Stimulated activated naive CD4-positive, alpha-beta T cell treated with Interleukin-2 at 50 U/mL for 16 hours (primary cell): ENCODE results near the gene POLE2.
"Not testable (repeated sequence)": the region's sequence is repeated elsewhere in the genome, so short reads cannot be mapped to it uniquely, and the experiment has no call there.

Experiments
- DNase-seq: peaks from one replicate; lab custom pipeline; 2025; lab: John Stamatoyannopoulos, UW

The POLE2 gene, protein sequence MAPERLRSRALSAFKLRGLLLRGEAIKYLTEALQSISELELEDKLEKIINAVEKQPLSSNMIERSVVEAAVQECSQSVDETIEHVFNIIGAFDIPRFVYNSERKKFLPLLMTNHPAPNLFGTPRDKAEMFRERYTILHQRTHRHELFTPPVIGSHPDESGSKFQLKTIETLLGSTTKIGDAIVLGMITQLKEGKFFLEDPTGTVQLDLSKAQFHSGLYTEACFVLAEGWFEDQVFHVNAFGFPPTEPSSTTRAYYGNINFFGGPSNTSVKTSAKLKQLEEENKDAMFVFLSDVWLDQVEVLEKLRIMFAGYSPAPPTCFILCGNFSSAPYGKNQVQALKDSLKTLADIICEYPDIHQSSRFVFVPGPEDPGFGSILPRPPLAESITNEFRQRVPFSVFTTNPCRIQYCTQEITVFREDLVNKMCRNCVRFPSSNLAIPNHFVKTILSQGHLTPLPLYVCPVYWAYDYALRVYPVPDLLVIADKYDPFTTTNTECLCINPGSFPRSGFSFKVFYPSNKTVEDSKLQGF

DNA sequence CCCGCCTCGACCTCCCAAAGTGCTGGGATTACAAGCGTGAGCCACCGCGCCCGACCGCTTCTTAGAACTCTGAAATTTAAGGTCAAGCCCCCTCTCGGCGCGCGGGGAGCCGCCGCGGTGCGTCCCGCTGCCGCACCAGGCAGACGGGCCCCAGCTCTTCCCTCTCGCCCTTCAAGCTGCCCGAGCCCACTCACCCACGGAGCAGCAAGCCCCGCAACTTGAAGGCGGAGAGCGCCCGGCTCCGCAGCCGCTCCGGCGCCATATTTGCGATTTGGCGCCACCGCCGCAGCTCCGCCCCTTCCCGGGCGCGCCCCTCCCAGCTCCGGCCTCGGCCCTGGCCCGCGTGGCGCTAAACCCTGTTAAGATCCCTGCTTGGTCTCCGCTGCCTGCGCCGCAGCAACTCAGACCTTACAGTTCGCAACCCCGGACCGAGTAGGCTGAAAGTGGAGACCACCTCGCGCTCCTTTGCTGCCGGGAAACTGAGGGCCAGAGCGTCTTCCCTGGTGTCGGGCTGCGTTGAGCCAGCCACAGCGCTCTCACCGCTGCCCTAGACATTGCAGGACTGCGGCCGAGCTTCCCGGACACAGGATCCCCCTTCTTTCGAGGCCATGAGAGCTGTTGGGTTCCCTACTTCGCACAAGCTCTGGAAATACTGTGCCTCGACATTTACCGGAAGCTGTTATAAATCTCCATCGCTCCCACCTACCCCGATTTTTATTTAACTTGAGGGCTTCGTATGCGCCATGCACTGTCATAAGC lies at the start of gene POLE2:
Gene POLE2 (minus strand): TSS at position 273 of the 759 bp plus-strand sequence. CDS start 11 bp downstream, at position 262.
- peak; percentile 72 for DNase-seq

DNA sequence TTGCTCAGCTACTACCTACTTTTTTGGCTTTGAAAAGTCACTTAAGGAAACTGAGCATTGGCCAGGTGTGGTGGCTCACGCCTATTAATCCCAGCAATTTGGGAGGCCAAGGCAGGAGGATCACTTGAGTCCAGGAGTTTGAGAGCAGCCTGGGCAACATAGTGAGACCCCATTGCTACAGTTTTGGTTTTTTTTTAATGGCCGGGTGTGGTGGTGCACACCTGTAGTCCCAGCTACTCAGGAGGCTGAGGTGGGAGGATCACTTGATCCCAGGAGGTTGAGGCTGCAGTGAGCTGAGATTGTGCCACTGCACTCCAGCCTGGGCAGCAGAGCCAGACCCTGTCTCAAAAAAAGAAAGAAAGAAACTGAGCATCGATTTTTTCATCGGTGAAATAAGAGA lies 47.7 kb upstream of the POLE2 start:
- DNase-seq = not testable (repeated sequence)

DNA sequence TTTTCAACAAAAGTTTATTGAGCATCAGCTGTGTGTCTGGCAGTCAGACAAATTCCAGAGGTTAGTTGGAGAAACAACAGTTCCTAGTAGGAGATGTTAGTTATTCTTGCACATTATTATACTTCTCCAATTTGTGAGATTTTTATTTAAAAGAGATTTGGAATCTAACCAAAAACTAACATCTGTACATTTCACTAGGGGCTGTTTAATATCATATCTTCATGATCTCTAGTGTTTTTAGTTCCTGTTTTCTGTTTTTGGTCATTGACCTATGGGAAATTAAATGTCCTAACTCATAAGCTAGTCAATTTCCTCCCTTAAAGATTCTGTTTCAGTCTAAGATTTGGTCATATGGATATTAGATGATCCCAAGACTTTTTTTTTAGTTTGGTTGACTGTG lies 45.8 kb upstream of the POLE2 start:
- no peak for DNase-seq

DNA sequence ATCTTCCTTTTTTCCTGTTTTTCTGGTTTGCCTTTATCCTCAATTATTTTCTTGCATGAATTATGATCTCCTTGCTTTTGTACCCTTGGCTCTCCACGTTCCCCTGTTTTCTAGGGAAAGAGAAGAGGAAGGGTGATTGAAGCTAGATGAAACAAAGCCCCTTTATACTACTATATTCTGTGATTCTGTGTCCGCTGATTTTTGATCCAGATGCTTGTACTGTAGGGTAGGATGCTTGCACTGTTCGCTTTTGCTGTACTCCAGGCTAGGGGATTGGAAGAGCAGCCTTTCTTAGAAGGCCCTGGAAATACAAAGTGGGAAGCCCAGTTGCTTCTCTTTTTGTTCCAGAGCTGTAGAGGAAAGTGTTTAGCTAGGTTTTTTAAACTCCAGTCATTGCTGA lies 44.9 kb upstream of the POLE2 start:
- no peak for DNase-seq

DNA sequence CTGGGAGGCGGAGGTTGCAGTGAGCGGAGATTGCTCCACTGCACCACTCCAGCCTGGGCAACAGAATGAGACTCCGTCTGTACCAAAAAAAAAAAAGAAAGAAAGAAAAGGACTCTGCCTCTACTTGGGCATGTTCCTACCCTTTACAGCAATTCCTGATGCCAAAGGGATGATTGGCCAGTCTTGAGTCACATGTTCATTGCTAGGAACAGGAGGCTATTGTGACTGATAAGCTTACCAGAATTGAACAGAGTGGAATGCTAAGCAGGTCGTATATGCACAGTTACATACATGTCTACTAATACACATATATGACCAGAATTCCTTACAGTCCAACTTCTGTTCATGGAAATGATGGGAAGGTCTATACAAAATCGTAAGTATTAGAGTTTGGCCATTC lies 39.2 kb upstream of the POLE2 start:
- DNase-seq = no peak

DNA sequence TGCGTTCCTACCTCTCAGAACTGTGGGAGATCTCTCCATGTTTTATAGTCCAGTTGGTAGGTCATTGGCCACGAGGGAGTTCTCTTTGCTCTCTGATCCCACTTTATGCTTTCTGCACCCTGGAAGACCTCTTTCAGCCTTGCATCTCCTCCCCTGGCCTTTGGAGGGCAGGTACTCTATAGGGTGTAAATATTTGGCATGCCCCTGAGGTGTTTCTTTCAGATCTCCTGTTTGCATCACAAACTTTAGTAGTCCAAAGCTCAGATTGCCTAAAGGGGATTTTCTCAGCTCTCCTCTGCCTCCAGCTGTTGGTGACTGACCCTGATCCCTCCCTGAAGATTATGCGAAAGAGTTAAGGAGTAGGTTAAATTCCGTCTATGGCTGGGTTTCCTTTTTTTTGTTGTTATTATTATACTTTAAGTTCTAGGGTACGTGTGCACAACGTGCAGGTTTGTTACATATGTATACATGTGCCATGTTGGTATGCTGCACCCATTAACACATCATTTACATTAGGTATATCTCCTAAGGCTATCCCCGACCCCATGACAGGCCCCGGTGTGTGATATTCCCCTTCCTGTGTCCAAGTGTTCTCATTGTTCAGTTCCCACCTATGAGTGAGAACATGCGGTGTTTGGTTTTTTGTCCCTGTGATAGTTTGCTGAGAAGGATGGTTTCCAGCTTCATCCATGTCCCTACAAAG lies 33.9 kb upstream of the POLE2 start:
- DNase-seq = not testable (repeated sequence)

DNA sequence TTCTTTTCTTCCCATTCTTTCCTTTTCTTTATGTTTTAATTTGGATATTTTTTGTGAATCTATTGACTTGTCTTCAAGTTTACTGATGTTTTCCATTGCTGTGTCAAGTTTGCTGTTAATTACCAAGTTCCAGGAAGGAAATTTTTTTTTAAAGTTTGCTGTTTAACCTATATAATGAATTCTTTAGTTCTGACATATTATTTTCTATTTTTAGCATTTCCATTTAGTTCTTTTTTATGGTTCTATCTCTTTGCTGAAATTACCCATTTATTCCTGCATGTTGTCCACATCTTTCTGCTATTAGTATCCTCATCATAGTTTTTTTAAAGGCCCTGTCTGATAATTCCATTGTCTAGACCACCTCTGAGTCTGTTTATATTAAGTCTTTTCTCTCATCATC lies 32.7 kb upstream of the POLE2 start:
- no peak for DNase-seq

DNA sequence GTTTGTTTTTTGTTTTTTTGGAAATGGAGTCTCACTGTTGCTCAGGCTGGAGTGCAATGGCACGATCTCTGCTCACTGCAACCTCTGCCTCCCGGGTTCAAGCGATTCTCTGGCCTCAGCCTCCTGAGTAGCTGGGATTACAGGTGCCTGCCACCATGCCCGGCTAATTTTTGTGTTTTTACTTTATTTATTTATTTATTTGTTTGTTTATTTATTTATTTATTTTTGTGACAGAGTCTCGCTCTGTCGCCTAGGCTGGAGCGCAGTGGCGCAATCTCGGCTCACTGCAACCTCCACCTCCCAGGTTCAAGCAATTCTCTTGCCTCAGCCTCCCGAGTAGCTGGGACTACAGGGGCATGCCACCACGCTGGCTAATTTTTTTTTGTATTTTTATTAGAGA lies 23.0 kb upstream of the POLE2 start:
- DNase-seq = not testable (repeated sequence)

DNA sequence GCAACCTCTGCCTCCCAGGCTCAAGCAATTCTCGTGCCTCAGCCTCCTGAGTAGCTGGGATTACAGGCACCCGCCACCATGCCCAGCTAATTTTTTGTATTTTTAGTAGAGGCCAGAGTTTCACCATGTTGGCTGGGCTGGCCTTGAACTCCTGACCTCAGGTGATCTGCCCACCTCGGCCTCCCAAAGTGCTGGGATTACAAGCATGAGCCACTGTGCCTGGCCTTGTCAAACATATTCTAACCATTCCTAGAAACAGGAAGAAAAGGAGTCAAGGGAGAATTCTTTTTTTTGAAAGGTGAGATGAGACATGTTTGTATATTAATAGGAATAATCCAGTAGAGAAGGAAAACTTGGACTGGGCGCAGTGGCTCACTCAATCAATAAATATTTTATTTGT lies 16.5 kb upstream of the POLE2 start:
- DNase-seq = not testable (repeated sequence)

DNA sequence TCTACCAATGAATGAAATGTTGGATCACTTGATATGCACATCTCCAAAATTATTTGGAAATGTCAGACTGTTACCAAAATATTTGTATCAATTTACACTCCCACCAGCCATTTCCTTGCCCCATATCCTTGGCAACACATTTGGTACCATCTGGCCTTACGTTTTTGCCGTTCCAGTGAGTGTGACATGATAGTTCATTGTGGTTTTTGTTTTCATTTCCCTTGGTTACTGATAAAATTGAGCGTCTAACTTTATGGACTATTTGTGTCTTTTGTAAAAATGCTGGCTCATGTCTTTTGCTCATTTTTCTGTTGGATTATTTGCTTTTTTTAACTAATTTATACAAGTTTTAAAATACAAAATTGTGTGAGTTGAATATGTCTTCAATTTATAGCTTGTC lies 16.0 kb upstream of the POLE2 start:
- no peak for DNase-seq

DNA sequence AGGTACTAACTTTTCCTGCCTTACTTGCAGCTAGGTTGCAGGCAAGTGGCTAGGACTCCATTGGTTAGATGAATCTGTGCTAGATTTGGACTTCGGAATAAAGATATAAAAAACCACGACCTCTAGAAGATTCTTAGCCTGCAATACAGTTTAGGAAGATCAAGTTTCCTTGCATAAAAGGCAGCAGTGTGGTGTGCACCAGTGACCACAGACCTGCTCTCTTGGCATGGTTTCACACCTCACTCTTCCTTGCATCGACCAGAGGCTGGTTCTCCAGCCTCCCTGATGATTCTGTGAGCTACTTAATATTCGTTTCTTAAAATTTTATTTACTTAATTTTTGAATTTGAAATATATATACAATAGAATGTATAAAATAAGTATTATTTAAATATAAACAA lies 14.7 kb upstream of the POLE2 start:
- no peak for DNase-seq

DNA sequence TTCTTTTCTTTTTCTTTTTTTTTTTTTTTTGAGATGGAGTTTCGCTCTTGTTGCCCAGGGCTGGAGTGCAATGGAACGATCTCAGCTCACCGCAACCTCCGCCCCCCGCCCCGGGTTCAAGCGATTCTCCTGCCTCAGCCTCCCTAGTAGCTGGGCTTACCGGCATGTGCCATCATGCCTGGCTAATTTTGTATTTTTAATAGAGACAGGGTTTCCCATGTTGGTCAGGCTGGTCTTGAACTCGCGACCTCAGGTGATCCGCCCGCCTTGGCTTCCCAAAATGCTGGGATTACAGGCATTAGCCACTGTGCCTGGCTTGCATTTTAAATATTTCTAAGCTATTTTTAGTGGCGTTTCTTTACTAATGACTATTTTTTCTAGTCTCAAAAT lies 5.7 kb upstream of the POLE2 start:
- not testable (repeated sequence) for DNase-seq

DNA sequence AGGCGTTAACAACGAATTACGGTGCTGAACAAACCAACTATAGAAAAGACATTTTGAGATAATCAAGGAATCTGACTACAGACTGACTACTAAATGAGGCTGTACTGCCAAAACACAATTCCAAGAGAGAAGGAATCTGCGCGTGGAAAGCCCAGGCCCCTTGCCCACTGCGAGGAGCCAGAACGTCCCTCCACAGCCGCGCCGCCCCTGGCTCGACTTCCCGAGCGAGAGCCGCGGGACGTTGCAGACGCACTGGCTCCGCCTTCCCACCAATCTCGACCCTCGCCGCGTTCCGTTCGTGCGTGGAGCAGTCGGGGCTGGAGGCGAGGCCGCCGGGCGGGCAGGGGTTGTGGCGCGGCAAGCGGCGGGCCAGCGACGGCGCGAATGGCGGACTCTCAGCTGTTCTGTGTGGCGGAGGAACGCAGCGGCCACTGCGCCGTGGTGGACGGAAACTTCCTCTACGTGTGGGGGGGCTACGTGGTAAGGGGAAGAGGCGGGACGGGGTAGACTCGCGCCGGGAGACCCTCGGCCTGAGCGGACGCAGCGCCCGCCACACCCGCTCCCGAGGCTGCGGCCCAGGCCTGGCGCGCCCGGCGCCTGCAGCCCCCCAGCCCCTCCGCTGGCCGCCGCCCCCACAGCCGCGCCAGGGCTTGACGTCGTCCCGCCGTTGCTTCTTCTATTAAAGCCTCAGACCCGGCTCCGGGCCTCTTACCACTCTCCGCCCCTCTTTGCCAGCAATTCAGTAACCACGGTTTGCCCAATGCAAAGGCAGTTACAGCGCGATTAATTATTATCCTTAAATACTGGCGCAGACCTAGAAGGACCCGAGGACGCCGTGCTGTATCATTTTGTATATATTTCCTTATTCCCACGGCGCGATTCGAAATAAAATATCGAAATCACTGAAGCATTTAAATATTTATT lies 5.1 kb upstream of the POLE2 start, which contains the start of gene KLHDC1:
Gene KLHDC1 (plus strand): TSS at position 310 of the 924 bp plus-strand sequence. CDS start 75 bp downstream, at position 385.
- peak; percentile 73 for DNase-seq

DNA sequence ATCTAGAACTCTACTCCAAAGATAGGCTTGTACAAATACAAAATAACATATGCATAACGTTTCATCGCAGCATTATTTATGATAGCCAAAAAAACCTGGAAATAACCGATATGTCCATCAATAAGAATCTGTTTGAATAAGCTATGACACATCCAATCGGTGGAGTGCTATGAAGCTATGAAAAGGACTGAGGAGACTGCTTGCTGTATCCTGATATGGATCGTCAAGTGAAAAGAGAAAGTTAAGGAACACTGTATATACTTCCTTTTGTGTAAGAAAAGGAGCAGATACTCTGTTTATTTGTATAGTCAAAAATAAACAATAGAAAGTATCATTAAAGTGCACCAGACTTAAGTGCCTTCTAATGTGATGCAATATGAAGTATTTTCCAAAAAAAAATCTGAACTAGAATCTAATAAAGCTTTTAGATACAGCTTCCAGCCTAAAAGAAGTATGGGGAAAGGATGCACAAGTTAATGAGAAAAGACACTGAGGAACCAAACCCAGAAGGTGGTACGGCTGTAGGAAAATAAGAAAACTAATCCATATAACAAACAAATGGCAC lies 4.3 kb upstream of the POLE2 start:
- DNase-seq = no peak

DNA sequence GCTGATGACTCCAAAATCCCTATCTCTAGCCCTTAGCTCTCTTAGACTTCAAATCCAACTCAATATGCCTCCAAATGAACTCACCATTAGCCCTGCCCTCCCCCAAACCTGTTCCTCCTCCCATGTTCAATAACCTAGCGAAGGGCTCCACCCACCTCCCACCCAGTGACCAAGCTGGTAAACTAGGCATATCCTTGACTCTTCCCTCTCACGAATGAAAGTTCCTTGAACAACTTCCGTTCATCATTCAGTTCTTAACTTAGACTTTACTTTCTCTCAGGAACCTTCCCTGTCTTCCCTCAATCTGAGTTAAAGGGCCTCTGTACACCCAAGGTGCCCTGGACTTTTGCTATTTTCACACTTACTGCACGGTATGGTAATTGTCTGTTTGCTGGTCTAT lies 3.0 kb upstream of the POLE2 start:
- DNase-seq = no peak

DNA sequence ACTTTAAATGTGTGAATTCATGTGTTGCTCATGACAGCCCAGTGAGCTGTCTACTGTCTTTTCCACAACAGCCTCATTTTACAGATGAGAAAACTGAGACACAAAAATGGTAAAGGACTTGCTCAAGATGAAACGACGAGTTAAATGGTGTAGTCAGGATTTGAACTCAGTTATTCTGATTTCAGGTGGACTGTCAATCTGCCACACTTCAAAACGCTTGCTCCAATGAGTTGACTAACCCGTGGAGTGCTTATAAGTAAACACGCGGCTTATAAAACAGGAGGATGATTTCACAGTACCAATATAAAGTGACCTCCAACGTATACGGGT lies 652 bp upstream of the POLE2 start:
- no peak for DNase-seq

DNA sequence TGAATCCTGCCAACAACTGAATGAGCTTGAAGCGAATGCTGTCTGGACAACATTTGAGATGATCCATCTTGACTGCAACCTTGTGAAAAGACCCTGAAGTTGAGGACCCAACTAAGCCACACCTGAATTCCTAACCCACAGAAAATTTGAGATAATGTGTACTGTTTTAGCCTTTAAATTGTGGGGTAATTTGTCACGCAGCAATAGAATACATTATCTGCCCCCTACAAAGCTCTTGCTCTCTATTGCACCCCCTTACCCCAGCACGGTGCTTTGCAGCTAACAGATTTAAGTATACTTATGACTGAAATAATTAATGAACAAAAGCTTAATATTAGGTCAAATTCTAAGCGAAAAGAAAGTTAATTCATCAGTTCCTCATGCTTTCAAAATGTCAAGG lies 1.6 kb downstream of the POLE2 start:
- DNase-seq = no peak

DNA sequence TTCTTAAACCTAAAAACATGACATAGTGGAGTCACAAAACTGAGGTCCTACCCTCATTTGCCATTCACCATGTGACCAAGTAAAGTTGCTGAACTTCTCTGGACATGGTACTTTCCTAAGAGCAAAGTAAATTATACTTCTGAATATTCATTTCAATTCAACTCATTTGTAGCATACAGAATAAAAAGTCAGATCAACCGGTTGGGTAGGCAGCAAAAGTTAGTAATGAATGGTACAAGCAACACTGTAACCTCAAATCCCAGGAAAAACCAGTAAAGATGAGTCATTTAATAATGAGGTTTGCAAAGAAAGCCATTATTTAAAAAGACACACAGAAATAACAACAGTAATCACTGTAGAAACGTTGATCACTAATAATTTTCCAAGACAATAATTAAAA lies 8.7 kb downstream of the POLE2 start:
- no peak for DNase-seq

DNA sequence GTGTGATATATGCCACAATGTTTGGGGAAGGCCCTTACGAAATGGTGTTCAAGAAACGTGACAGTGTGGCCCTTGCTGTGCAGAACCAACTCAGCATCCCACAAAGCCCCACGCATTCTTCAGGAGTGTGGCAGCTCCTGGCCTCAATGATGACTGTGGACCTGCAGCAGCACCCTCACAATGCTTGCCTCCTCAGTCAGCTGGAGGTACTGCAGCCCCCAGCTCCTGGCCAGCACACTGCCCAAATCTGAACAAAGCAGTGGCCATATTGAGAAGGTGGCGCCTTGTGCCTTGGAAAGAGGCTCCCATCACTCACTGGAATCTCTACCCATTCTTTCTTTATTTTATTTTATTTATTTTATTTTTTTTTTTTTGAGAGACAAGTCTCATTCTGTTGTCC lies 10.4 kb downstream of the POLE2 start:
- no peak for DNase-seq

DNA sequence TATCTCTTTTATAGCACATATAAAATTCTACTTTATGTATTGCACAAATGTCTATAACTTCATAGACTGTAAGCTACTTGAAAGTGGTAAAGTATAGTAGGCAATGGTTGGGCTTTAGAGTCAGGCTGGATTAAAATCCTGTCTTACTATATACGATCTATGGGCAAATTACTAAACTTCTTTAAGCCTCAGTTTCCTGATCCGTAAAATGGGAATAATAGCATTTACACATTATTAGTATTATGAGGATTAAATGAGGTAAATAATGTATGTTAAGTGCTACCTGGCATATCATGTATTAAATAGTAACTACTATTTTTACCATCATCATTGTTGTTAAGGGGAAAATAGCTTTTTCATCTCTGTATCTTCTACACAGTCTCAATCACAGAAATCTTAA lies 14.4 kb downstream of the POLE2 start:
- no peak for DNase-seq

DNA sequence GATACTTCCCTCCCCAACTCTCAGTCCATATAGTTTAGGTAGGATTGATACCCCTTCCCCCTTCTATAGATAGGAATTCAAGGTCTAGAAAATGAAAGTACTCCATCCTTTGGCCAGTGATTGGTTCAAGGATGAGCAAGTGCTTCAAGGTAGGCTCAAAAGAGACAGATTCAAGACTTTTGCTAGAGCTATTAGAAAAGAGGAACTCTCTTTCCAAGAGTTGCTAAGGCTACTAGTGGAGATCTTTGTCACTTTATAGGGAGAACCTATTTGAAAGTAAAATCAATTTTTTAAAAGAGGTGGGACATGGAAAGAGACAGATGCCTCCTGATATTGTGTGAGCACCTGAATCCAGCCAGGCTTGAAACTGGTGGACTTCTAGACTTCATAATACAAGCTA lies 17.5 kb downstream of the POLE2 start:
- no peak for DNase-seq
